Activated CD4-positive, alpha-beta T cell treated with anti-CD3 and anti-CD28 coated beads, Interleukin-2, amount 50 U/mL, for 16 hours (primary cell): ENCODE measurements around the gene HSD17B3.
A peak's percentile ranks its signal among the peaks of the same experiment; 100 is the strongest.

Source experiments
- DNase-seq: peaks from one replicate; pipeline ENCODE4 v3.0.0-alpha.2; 2020

The HSD17B3 gene

DNA sequence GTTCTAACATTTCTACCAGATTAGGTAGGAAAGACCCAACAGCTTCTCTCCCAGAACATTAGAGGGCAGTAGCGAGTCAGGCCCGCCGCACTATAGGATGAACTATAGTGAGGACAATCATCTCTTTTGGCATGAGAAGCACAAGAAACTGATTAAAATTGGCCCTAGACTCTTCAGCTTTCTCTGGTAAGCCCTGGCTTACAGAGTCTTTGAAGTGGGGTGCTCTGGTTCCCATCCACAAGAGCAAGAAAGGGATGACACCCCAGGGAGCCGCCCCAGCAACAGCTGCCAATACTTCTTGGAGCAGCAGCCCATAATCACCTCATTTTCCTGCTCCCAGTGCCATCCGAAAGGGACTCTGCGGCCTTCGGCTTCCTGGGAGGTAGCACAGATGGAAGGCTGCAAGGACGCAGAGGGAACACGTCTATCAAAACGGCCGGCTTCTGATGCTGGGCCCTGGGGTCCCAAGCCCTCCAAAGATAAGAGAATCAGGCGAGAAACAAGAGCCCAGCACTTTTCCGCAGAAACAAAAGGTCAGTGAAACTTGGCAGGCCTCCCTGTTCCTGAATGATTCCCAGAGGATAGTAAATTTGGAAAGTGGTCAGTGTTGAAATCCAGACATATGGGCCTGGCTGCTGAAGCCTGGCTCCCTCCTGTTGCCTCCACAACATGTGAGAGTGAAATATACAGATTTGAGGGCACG, 69.3 kb downstream of the HSD17B3 start:
- peak; percentile 60 for DNase-seq

GRCh38 chr9:96232164-96232538, 69.8 kb downstream of the HSD17B3 start:
- DNase-seq, result no peak

DNA sequence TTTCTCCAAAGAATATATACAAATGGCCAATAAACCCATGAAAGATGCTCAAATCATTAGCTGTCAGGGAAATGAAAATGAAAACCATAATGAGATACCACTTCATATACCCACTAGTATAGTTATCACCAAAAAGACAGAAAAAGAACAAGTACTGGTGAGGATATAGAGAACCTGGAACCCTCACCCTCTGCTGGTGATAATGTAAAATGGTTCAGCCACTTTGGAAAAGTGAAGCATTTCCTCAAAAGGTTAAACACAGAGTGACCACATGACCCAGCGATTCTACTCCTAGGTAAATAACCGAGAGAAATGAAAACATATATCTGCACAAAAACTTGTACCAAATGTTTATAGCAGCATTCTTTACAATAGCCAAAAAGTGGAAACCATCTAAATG, 72.0 kb downstream of the HSD17B3 start:
- no peak for DNase-seq

DNA sequence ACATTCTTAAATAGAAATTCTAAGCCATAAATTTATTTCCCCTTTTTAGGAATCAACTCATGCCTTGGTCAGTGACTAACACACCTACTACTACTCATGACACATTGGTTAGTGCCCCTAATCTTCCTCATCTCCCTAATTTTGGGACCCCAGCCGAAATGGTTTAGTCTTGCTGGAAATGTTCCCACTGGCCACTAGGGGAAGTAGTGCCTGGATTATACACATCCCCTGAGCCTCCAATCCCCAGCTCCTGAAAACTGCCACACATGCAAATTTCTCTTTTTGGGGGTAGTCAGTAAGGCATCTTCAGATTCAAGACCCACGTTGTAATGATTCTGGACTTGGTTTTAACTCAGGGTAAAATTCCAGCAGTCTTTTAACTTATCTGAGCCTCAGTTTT, 79.8 kb downstream of the HSD17B3 start:
- DNase-seq, result no peak

DNA sequence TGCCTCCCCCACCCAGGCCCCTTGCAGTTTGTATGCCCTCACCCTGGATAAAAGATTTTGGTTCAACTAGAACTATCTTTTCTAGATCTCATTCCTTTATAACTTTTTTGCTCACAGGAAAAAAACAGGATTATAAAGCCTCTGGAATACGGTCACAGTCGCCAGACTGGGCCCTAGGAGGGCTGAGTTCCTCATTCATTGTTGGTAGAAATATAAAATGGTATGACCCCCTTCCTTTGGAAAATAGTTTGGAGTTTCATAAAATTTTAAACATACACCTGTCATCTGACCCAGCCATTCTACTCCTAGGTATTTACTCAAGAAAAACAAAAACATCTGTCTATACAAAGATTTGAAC, 82.1 kb downstream of the HSD17B3 start:
- DNase-seq, result no peak

GRCh38 chr9:96219026-96219899, 82.7 kb downstream of the HSD17B3 start:
- no peak for DNase-seq

DNA sequence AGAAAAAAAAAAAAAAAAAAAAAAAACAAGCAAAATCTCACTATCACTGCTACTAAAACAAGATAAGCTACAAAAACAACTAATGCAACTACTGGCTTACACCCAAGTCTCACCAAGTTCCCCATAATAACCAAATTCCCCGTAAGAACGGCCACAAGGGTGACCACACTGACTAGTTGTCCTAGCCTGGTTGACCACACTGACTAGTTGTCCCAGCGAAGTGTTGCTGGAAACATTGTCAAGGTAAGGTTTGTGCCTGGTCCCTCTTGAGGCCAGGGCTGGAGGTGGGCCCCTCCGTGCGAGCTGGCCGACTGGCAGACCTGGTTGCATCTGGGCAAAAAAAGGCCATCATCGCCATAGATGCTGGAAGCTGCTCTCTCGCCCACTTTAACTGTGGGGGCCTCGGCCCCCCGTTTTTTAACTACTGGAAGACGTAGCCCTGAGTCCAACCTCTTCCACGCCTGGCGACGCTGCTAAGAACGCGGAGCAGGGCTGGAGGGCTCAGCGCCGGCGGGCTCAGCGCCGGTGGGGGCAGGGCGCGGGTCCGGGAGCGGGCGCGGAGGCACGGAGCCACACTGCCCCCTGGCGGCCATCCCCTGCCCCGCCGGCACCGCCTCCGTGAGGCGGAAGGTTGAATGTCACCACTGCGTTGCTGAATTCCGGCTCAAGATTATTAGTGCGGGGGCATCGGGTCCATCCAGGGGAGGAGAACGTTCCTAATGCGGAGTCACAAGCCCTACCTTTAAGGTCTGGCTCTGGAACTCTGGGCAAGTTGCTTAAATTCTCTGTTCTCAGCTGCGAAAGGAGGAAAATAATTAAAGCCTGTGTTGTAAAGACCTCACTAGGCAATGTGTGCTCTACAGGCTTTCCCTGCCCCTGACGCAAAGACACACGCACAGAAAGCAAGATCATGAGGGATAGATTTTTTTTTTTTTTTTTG, 84.0 kb downstream of the HSD17B3 start:
- DNase-seq, result peak; percentile 68

DNA sequence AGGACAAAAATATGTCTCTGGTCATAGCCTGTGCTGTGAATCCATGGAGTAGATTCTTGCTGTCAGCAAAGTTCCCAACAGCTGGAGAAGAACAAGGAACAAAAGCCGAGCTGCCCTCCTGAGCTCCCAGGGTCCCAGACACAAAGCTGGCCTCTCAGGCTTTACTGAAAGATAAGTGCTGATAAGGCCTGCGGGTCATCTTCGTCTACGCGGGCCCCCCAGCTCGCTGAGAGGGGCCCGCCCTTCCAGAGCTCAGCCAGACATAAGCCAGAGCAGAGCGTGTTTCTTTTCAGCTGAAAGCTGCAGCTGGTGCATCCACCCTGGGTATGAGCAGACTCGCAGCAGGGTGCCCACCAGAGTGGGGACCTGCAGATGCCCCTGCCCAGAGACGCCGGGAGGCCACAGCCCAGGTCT, 84.7 kb downstream of the HSD17B3 start:
- DNase-seq, result no peak

- no peak for DNase-seq
These were observed 85.4 kb downstream of the HSD17B3 start for GRCh38 chr9:96216583-96216982.

GRCh38 chr9:96215841-96216240, 86.1 kb downstream of the HSD17B3 start:
- DNase-seq, result no peak

DNA sequence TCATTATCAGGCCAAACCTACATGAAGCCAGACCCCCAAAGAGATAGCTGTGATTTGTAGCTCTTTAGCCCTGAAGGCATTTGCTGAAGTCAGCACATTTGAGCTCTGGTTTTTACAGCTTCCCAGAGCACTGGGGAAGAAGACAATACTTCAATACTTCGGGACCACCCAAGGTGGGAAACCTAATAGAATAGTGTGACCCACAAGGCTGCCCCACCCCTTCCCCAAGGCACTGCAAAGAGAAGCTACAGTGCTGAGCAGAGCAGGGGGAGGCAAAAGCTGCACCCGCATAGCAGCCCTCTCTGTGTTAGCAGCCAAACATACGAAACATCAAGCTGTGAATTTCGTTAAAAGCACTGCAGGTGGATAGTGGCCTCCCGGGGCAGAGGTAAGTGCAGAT, 87.3 kb downstream of the HSD17B3 start:
- DNase-seq, result no peak

DNA sequence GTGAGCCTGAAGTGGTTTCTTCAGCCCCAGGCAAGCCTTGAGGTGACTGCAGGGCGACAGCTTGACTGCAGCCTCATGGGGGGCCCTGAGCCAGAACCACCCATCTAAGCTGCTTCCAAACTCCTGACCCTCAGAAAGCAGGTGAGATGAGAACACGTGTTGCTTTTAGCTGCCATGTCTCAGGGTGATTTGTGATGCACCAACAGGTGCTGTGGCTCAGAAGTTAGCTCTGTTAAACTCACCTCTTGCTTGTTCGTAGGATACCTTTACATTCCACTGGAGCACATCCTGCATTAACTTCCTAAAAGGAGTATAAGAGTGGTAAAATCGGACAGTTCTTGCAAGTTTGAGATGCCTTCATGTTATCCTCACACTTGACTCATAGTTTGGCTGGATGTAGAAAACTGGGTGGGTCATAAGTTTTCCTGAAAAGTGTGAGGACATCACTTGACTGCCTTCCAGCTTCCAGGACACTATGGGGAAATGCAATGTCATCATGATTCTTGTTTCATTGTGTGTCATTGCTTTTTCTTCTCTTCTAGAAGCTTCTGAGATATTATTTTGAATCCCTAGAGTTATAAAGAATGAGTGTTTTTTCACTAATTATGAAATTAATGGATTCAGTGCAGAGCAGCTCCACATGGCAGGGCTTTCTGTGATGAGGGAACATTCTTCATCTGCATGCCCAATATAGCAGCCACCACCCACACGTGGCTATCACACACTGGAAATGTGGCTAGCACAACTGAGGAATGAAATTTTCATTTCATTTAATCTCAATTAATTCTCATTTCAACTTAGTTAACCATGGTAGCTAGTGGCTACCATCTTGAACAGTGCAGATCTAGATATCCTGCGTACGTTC, 92.3 kb downstream of the HSD17B3 start:
- no peak for DNase-seq

GRCh38 chr9:96206156-96206751, 95.7 kb downstream of the HSD17B3 start:
- DNase-seq, result no peak

DNA sequence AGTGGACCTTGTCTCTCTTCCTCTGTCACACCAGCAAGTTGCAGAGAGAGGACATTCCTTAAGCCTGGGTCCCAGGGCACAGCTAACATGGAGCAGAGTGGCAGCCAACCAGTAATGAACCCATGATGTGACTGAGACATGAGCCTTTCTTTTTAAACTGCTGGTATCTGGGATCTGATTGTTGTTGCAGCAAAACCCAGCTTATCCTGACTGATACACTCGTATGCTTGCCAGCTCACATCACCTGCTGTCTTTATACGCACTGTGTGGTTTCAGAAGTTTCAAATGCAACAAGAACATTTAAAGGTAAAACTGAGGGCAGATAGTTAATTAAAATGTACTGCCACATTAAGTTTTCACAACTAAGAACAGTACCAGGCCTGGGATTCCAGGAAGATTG, 97.1 kb downstream of the HSD17B3 start:
- DNase-seq, result no peak

DNA sequence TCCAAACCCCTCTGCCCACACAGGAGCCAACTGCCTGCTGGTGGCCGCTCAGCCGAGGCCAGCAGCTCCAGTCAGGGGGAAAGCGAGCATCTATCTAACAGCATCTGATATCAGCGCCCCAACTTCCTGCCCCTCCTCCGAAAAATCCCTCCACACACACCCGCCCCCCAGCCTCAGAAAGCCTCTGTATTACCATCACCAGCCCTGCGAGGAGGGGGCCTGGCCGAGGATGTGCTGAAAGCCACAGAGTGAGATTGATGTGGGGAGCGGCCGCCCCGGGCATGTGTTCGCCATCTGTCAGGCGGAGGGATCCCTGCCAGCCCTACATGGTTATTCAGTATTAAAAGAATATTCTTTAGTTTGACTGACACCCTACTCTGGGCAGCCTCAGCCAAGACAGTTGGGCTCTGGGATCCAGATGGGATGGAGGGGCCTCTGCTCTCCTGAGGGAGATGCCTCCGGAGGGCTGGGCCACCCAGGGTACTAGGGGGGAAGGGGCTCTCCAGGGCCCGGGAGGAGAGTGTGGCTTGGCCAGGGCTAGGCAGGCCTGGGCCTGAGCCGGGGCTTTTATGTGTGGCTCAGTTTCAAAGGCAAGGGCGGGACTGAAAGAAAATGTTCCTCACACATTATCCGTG, 98.0 kb downstream of the HSD17B3 start:
- DNase-seq, result no peak

DNA sequence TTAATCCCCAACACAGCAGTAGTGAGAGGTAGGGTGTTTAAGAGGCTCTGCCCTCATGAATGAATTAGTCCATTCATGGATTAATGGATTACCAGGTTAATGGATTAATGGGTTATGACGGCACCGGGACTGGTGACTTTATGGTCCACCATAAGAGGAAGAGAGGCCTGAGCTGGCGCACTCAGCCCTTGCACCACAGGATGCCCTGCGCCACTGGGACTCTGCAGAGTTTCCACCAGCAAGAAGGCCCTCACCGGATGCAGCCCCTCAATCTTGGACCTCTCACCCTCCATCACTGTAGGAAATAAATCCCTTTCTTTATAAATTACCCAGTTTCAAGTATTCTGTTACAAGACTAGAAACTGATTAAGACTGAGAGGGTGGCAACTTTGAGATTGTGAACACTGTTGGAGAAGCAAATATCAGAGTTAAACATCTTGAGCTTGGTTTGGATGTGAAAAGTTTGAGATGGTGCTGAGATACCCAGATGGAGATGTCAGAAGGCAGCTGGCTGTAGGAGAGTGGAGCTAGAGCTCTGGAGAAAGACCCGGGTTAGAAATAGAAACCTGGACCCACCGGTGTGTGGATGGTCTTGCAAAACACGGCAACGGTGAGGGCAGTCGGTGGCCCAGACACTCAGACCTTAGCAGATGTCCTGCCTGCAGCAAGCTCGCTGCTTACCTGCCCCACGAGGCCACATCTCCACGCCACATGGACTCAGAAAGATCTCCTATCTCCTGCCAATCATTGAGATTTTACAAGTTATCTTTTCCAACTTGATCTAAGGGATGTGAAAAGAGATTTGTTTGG, 98.8 kb downstream of the HSD17B3 start:
- DNase-seq, result no peak

DNA sequence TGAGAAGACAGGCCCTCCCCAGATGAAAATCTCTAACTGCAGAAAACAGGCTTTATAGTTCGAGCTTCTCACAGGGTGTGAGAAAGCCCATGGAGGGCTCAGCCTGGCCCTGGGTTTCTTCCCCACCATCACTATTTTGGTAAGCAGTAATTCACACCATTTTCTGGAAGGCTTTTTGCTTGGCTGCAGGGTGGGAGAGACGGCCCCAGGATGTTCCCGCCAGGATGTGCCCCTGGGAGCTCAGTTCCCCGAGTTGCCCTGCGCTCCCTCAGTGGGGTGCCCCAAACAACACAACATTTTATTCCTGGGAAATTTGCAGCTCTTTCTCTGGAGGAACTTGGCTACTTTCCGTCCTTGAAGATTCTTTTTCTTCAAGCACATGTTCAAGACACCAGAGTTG, 100.8 kb downstream of the HSD17B3 start:
- DNase-seq, result no peak

GRCh38 chr9:96199006-96199405, 103.0 kb downstream of the HSD17B3 start:
- no peak for DNase-seq

DNA sequence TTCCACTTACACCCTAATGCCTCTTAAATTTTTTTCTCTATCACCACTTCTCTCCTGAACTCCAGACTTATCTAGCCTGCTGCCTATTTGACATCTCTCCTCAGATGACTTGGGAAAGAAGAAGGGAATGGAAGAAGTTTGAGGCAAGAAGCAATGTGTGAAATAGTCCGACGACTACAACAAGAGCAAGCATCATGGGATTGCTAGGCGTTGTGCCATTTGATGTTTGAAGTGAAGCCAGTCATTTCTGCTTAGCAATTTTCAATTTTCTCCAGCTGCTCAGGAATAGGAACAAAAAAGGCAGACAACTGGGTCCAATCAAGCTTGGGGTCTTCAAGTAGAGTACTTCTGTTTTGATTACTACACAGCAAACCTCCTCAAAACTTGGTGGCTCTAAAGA, 106.4 kb downstream of the HSD17B3 start:
- DNase-seq, result no peak

GRCh38 chr9:96193236-96193755, 108.7 kb downstream of the HSD17B3 start:
- DNase-seq, result no peak
